Cardiac muscle cell (in vitro differentiated cells and primary cell): ENCODE results near the gene ZNF385C. TPM values are rescaled to one million over a fixed set of nuclear protein-coding genes. Genes with fewer than 3 reads are reported as not detected.

Experiments
- DNase-seq, 2 donors: peaks; one replicate each; pipeline versions ENCODE4 v3.0.0 to v3.0.0-alpha.2; 2010 to 2017; ENCODE audit warnings: low read depth in 1 of 2, low spot score in 1 of 2
- H3K27ac ChIP-seq: fragments of 200-600 bp; sonication (generic); 2 replicates; pipeline ENCODE4 v1.5.1; 2016
- H3K27me3 ChIP-seq: fragments of 200-600 bp; sonication (generic); 2 replicates; pipeline ENCODE4 v1.6.0; 2016; ENCODE audit warnings: control low read depth
- H3K36me3 ChIP-seq: fragments of 200-600 bp; sonication (generic); 2 replicates; pipeline ENCODE4 v1.5.1; 2016; ENCODE audit warnings: control low read depth
- H3K4me1 ChIP-seq: fragments of 200-600 bp; sonication (generic); 2 replicates; pipeline ENCODE4 v1.8.1; 2017; ENCODE audit warnings: low read depth, mild to moderate bottlenecking, mixed run types
- H3K4me3 ChIP-seq: fragments of 200-600 bp; sonication (generic); 2 replicates; pipeline ENCODE4 v1.5.1; 2016; ENCODE audit warnings: mild to moderate bottlenecking
- H3K9me3 ChIP-seq: fragments of 200-600 bp; sonication (generic); 2 replicates; pipeline ENCODE4 v1.5.1; 2017; ENCODE audit warnings: low read depth, mild to moderate bottlenecking, control low read depth
- CTCF ChIP-seq: IDR thresholded peaks from 2 replicates; pipeline ENCODE4 v1.5.1; 2012; ENCODE audit warnings: low read depth, mild to moderate bottlenecking, low read length
- polyA plus RNA-seq: library from polyadenylated mRNA; unstranded; fragments of >200 nt; fragmentation: Nextera tagmentation; extraction: Ambion mirVana; gene quantifications from 2 replicates; pipeline ENCODE4 v1.2.1, GENCODE V29; 2016
- total RNA-seq: library from RNA; depleted of rRNA; stranded (reverse); fragments of >200 nt; gene quantifications from 2 replicates; pipeline ENCODE4 v1.2.3, GENCODE V29; 2016

The ZNF385C gene
- total and polyA plus RNA-seq, 2 experiments from 2014 or later, result 2.1 to 3.0 TPM

DNA sequence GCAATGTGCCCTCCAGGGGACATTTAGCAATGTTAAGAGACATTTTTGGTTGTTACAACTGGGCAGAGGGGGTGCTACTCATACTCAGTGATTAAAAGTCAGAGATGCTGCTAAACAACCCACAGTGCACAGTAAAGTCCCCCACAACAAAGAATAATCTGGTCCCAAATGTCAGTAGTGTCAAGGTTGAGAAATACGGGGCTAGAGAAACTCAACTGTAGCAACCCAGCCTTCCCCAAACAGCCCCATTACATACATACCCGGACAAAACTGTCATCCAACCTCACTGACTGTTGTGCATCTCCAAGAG, 101.5 kb downstream of the ZNF385C start:
- DNase-seq, result no peak
- Histone ChIP-seq H3K27ac (no peak overlapping the region), H3K9me3 (no peaks in the 10 kb centered on the region), H3K4me3 (no peak overlapping the region), H3K36me3 (peaks cover 68% of the 10 kb centered on the region), H3K27me3 (no peaks in the 10 kb centered on the region), H3K4me1 (no peaks in the 10 kb centered on the region)
- no peak for TF ChIP-seq CTCF

- Histone ChIP-seq H3K27ac (no peak overlapping the region), H3K36me3 (peaks cover 86% of the 10 kb centered on the region)
- no peak for TF ChIP-seq CTCF
Measured at GRCh38 chr17:41992576-41992975, 105.7 kb downstream of the ZNF385C start.

DNA sequence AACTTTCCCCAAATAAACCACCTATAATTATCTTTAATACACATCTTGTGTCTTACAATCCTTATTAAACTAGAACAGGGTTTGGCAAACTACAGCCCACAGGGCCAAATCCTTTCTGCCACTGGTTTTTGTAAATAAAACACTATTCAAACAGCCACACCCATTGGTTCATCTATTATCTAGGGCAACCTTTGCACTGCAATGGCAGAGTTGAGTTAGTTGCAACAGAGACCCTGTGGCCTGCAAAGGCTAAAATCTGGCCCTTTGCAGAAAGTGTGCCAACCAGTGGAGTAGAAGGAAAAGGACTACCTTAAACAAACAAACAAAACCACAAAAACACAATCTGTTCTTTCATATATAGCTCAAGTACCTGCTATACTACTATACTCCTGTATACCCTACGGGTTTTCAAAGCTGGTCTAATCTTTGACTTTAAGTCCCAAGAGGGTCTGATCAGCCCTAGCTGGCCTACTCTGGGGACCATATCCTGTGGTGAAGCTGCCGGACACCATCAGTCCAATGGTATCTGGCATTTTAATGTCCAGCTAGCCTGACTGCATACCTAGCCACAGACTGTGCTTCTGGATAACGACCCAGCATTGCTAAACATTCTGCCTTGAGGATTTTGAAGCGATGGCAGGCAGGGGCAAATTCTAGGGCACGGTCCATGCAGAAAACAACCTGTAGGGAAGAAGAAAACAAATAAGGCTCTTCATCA, 108.4 kb downstream of the ZNF385C start:
- no peak for DNase-seq

More at GRCh38 chr17:41992576-41992975, 105.7 kb downstream of the ZNF385C start:
- Histone ChIP-seq H3K4me1 (no peaks in the 10 kb centered on the region), H3K9me3 (no peaks in the 10 kb centered on the region), H3K4me3 (no peak overlapping the region), H3K27me3 (no peaks in the 10 kb centered on the region)
- DNase-seq, result no peak

GRCh38 chr17:41988418-41988817, 109.9 kb downstream of the ZNF385C start:
- Histone ChIP-seq H3K4me1 (no peaks in the 10 kb centered on the region), H3K27ac (no peak overlapping the region), H3K9me3 (no peaks in the 10 kb centered on the region), H3K36me3 (peaks cover 69% of the 10 kb centered on the region), H3K4me3 (no peak overlapping the region), H3K27me3 (no peaks in the 10 kb centered on the region)
- no peak for DNase-seq
- no peak for TF ChIP-seq CTCF

More for the DNA sequence above, 108.4 kb downstream of the ZNF385C start:
- H3K27ac ChIP-seq, result no peak overlapping the region
- H3K27me3 ChIP-seq, result no peaks in the 10 kb centered on the region
- no peak for TF ChIP-seq CTCF
- peaks cover 72% of the 10 kb centered on the region for H3K36me3 ChIP-seq
- no peaks in the 10 kb centered on the region for H3K4me1 ChIP-seq
- no peak overlapping the region for H3K4me3 ChIP-seq
- H3K9me3 ChIP-seq, result no peaks in the 10 kb centered on the region

- no peak overlapping the region for H3K4me3 ChIP-seq
- peaks cover 66% of the 10 kb centered on the region for H3K36me3 ChIP-seq
- no peak for TF ChIP-seq CTCF
Measured at GRCh38 chr17:41987642-41988041, 110.6 kb downstream of the ZNF385C start.

More at GRCh38 chr17:41987642-41988041, 110.6 kb downstream of the ZNF385C start:
- Histone ChIP-seq H3K4me1 (no peaks in the 10 kb centered on the region), H3K27me3 (no peaks in the 10 kb centered on the region), H3K9me3 (no peaks in the 10 kb centered on the region), H3K27ac (no peak overlapping the region)
- peak in 1 of 2 donors; percentile 48 for DNase-seq
